Lower lobe of right lung (tissue), 2 donors: Measurements from ENCODE around the gene INSC. TPM values are rescaled to one million over a fixed set of nuclear protein-coding genes. Genes with fewer than 3 reads are reported as not detected.
A peak's percentile ranks its signal among the peaks of the same experiment; 100 is the strongest.

Source experiments
- ATAC-seq, 2 donors: fragments of 200-7000 bp; cut with Tn5 transposase; one replicate each; pipeline ENCODE4 v1.9.1; 2020 to 2022; ENCODE audit warnings: mild to moderate bottlenecking in 2 of 2, moderate library complexity in 2 of 2
- DNase-seq: peaks from one replicate; pipeline ENCODE4 v3.0.0-alpha.2; 2020
- H3K27ac ChIP-seq: fragments of 200-600 bp; one replicate; pipeline ENCODE4 v1.8.0; 2022
- H3K27me3 ChIP-seq: fragments of 200-600 bp; one replicate; pipeline ENCODE4 v1.8.0; 2022; ENCODE audit warnings: low read depth
- H3K36me3 ChIP-seq: fragments of 200-600 bp; one replicate; pipeline ENCODE4 v1.8.0; 2022; ENCODE audit warnings: mild to moderate bottlenecking
- H3K4me1 ChIP-seq: fragments of 200-600 bp; one replicate; pipeline ENCODE4 v1.8.0; 2022
- H3K4me3 ChIP-seq: fragments of 200-600 bp; one replicate; pipeline ENCODE4 v1.8.0; 2022; ENCODE audit warnings: mild to moderate bottlenecking
- H3K9me3 ChIP-seq: fragments of 200-600 bp; one replicate; pipeline ENCODE4 v1.8.0; 2022
- intact Hi-C: fragments of 100-400 bp; cut with DNase I; formaldehyde crosslinking; loops from one replicate; pipeline ENCODE4 v1.11.0; 2022
- total RNA-seq: library from RNA; stranded (reverse); fragmentation: NEBNext Ultra II Directional; extraction: Animal tissue kit (Norgen Biotek cat#: 25700); gene quantifications from one replicate; pipeline ENCODE4 v1.2.1, GENCODE V29; 2021
- TF ChIP-seq, protein P1 (sequence below): fragments of 200-600 bp; IDR thresholded peaks from one replicate; pipeline ENCODE4 v1.8.0; 2022; ENCODE audit warnings: antibody characterized with exemption, mild to moderate bottlenecking
- donor health status: DM: no; HTN: yes; CAD: no; lungs with severe emphysema.

INSC gene
- total RNA-seq, 1 donor from 2014 or later, result 1.1 TPM

DNA sequence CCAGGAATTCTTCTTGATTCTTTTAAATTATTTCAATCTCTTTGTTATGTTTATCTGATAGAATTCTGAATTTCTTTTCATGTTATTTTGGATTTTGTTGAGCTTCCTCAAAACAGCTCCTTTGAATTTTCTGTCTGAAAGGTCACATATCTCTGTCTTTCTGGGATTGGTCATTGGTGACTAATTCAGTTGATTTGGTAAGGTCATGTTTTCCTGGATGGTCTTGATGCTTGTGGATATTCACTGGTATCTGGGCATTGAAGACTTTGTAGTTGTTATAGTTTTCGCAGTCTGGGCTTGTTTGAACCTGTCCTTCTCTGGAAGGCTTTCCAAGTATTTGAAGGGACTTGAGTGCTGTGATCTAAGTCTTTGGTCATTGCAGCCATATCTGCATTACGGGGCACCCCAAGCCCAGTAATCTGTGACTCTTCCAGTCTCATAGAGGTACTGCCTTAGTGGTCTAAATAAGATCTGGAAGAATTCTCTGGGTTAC is 18.9 kb upstream of the INSC start:
- no peak for ATAC-seq
- H3K4me1 ChIP-seq, result no peaks in the 10 kb centered on the region
- intact Hi-C loops, result no loop called here
- H3K27ac ChIP-seq, result no peak overlapping the region
- TF ChIP-seq, protein P1, sequence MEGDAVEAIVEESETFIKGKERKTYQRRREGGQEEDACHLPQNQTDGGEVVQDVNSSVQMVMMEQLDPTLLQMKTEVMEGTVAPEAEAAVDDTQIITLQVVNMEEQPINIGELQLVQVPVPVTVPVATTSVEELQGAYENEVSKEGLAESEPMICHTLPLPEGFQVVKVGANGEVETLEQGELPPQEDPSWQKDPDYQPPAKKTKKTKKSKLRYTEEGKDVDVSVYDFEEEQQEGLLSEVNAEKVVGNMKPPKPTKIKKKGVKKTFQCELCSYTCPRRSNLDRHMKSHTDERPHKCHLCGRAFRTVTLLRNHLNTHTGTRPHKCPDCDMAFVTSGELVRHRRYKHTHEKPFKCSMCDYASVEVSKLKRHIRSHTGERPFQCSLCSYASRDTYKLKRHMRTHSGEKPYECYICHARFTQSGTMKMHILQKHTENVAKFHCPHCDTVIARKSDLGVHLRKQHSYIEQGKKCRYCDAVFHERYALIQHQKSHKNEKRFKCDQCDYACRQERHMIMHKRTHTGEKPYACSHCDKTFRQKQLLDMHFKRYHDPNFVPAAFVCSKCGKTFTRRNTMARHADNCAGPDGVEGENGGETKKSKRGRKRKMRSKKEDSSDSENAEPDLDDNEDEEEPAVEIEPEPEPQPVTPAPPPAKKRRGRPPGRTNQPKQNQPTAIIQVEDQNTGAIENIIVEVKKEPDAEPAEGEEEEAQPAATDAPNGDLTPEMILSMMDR, result no peak
- H3K36me3 ChIP-seq, result no peaks in the 10 kb centered on the region
- H3K27me3 ChIP-seq, result peaks cover 3% of the 10 kb centered on the region
- H3K9me3 ChIP-seq, result no peaks in the 10 kb centered on the region
- H3K4me3 ChIP-seq, result no peak overlapping the region
- no peak for DNase-seq

DNA sequence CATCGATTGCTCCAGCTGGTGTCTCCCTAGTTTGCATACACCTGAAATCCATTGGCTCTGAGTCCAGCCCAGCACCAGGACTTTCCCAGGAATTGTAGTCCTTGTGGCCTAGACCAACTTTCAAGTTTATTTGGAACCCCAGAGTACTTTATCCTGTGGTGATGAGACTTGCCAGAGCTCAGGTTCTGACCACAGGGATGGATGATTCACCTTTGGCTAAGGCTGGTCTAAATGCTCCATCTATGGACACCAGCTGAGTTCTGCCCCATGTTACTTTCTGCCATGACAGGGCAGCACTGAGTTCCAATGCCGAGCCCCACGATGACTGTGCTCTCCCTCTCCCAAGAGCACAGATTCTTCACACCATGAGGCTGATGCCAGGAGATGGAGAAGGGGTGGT is 17.3 kb upstream of the INSC start:
- no peak overlapping the region for H3K27ac ChIP-seq
- H3K4me1 ChIP-seq, result no peaks in the 10 kb centered on the region
- H3K36me3 ChIP-seq, result no peaks in the 10 kb centered on the region
- no peaks in the 10 kb centered on the region for H3K9me3 ChIP-seq
- DNase-seq (no peak), ATAC-seq (no peak)
- TF ChIP-seq, protein P1, result no peak
- H3K27me3 ChIP-seq, result peaks cover 4% of the 10 kb centered on the region
- intact Hi-C loops, result no loop called here
- no peak overlapping the region for H3K4me3 ChIP-seq

DNA sequence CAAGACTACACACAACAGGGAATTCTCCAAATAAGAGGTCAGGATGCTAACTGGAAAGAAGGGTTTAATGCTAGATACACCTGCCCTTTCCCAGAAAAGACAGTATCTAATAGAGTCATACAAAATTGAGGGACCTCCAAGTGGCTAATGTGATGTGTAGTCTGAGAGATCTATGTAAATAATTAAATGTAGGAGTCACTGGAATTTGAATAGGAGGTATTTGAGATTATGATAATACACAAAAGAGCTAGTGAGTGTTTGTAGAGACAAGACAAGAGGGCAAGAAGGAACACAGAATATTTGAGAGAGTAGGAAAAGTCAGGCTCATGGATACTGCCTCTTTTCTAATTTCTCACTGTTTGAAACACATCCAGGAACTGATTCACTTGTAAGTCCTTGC is 15.5 kb upstream of the INSC start:
- no peaks in the 10 kb centered on the region for H3K4me1 ChIP-seq
- no peak overlapping the region for H3K27ac ChIP-seq
- ATAC-seq (no peak), DNase-seq (no peak)
- TF ChIP-seq, protein P1, result no peak
- no peak overlapping the region for H3K4me3 ChIP-seq
- H3K36me3 ChIP-seq, result no peaks in the 10 kb centered on the region
- peaks cover 4% of the 10 kb centered on the region for H3K27me3 ChIP-seq
- no peaks in the 10 kb centered on the region for H3K9me3 ChIP-seq
- intact Hi-C loops, result no loop called here

DNA sequence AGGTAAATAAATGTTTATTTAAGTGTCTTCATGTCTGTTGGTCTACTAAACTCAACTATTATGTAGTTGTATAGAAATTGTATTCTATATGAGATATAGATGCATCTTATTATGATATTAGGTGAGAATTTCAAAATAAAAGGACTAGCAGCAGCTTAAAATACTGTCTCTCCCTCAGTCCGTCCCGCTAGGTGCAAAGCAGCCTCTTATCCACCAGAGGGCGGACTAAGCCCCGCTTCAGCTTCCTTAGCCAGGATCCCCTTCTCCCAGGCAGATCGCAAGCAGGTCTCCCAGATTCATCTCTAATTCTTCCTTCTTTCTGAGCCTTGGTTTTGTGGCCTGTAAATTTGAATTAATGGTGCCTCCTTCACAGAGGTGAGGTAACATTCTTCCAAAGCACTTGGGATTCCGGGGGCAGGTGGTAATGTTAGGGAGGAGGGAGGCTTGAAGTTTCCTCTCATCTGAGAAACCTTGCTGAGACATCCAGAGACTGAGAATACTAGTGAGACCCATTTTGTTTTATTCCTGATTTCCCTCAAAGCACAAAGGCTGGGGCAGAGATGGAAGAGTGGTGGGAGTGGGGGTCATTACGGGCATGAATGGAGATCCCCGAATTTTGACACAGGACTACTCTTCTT is 13.5 kb upstream of the INSC start:
- H3K36me3 ChIP-seq, result no peaks in the 10 kb centered on the region
- peak; percentile 63 for DNase-seq
- TF ChIP-seq, protein P1, result peak; percentile 90
- H3K27me3 ChIP-seq, result peaks cover 4% of the 10 kb centered on the region
- no peaks in the 10 kb centered on the region for H3K4me1 ChIP-seq
- H3K4me3 ChIP-seq, result no peak overlapping the region
- H3K9me3 ChIP-seq, result no peaks in the 10 kb centered on the region
- intact Hi-C loops, result loop anchor here (5.0 kb wide), 1 partner anchor 106 kb away; no protein-coding TSS in a partner anchor
- no peak overlapping the region for H3K27ac ChIP-seq
- ATAC-seq, result peak; percentile 82 to 83

DNA sequence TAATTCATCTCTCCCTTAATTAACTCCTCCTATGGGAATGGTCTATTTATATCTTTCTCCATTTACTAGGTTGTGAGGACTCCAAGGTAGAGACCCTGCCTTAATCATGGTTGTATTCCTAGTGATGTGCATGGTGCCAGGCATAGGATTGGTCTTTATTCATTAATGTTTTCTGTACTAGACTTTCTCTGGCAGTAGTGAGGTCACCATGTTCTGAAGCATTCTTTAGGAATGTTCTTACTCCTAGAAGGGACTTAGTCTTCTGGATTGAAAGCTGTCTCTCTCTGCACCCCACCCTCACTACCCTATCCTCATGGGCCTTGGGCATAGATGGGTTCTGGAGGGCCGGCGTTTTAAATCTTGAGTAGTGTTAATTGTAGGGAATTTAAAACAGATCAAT is 10.6 kb upstream of the INSC start:
- H3K4me3 ChIP-seq, result no peak overlapping the region
- no peak for DNase-seq
- no peaks in the 10 kb centered on the region for H3K9me3 ChIP-seq
- peaks cover 4% of the 10 kb centered on the region for H3K27me3 ChIP-seq
- intact Hi-C loops, result loop anchor here (5.0 kb wide), 1 partner anchor 103 kb away; no protein-coding TSS in a partner anchor
- TF ChIP-seq, protein P1, result no peak
- no peak for ATAC-seq
- H3K4me1 ChIP-seq, result no peaks in the 10 kb centered on the region
- no peak overlapping the region for H3K27ac ChIP-seq
- H3K36me3 ChIP-seq, result no peaks in the 10 kb centered on the region
